ENCODE results near the gene SNW1.

Gene SNW1

DNA sequence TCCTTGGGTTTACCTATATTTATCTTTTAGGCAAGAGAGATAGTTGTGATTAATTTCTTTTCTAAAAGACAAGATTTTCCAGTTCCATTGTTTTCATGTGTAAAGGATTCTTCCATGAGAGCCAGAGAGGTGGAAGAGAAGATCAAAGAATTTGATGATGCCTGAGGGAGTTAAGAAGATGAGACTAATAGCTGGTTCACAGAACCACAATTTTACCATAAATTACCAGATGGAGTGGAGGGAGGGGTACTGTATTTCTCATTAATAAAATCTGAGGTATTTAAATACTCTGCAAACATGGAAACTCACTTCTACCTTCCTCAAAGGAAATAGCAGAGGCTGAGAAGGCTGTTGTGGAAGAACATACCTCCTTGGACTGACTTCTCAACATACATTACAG is 87.8 kb downstream of the SNW1 start:
- H3K4me3 ChIP-seq (ENCODE audit: low read depth, low read length): no peak overlapping the region

Measured in iPS-11a (cell line).